ENCODE measurements around the gene STX8.

STX8 gene

GRCh38 chr17:9236286-9237052 lies 339.2 kb downstream of the STX8 start:
- no peak for DNase-seq

GRCh38 chr17:9235346-9235745 lies 340.3 kb downstream of the STX8 start:
- DNase-seq = no peak

GRCh38 chr17:9234389-9234945 lies 341.2 kb downstream of the STX8 start:
- DNase-seq = no peak

- DNase-seq = no peak
These were observed 341.9 kb downstream of the STX8 start for GRCh38 chr17:9233761-9234160.

GRCh38 chr17:9233271-9233599 lies 342.4 kb downstream of the STX8 start:
- DNase-seq = no peak

GRCh38 chr17:9232591-9233270 lies 342.9 kb downstream of the STX8 start:
- DNase-seq = no peak

GRCh38 chr17:9232155-9232475 lies 343.5 kb downstream of the STX8 start:
- DNase-seq = no peak

GRCh38 chr17:9231449-9232154 lies 344.0 kb downstream of the STX8 start:
- DNase-seq = no peak

- DNase-seq = no peak
These were observed 344.8 kb downstream of the STX8 start for GRCh38 chr17:9230861-9231260.

GRCh38 chr17:9230346-9230745 lies 345.3 kb downstream of the STX8 start:
- no peak for DNase-seq

- no peak for DNase-seq
These were observed 345.8 kb downstream of the STX8 start for GRCh38 chr17:9229826-9230201.

- no peak for DNase-seq
These were observed 346.3 kb downstream of the STX8 start for GRCh38 chr17:9229160-9229825.

- no peak for DNase-seq
These were observed 347.0 kb downstream of the STX8 start for GRCh38 chr17:9228408-9229159.

GRCh38 chr17:9227819-9228407 lies 347.7 kb downstream of the STX8 start:
- DNase-seq = no peak

GRCh38 chr17:9226794-9227135 lies 348.9 kb downstream of the STX8 start:
- DNase-seq = no peak

GRCh38 chr17:9226130-9226793 lies 349.4 kb downstream of the STX8 start:
- no peak for DNase-seq

GRCh38 chr17:9225305-9226101 lies 350.1 kb downstream of the STX8 start:
- DNase-seq = no peak

- no peak for DNase-seq
These were observed 351.1 kb downstream of the STX8 start for GRCh38 chr17:9224485-9224884.

- DNase-seq = no peak
These were observed 352.1 kb downstream of the STX8 start for GRCh38 chr17:9223531-9223930.

GRCh38 chr17:9221922-9222180 lies 353.8 kb downstream of the STX8 start:
- no peak for DNase-seq

Data from T-helper 9 cell (primary cell).